HK-2 (cell line): ENCODE measurements around the gene FLT3LG.
"Not testable (repeated sequence)": the region's sequence is repeated elsewhere in the genome, so short reads cannot be mapped to it uniquely, and the experiment has no call there.

Source experiments
- DNase-seq: peaks from one replicate; pipeline ENCODE4 v3.0.0-alpha.2; 2018; ENCODE audit not compliant: unreplicated experiment

FLT3LG gene

GRCh38 chr19:49461656-49462055, 12.4 kb upstream of the FLT3LG start:
- DNase-seq = no peak

GRCh38 chr19:49462492-49462891, 11.5 kb upstream of the FLT3LG start:
- no peak for DNase-seq

GRCh38 chr19:49463960-49464740, 9.9 kb upstream of the FLT3LG start:
- DNase-seq = no peak

GRCh38 chr19:49465371-49465770, 8.6 kb upstream of the FLT3LG start:
- DNase-seq = no peak

GRCh38 chr19:49468199-49468598, 5.8 kb upstream of the FLT3LG start:
- DNase-seq = no peak

- DNase-seq = no peak
Measured at GRCh38 chr19:49468746-49469447, 5.1 kb upstream of the FLT3LG start.

GRCh38 chr19:49469828-49470614, 4.0 kb upstream of the FLT3LG start:
- DNase-seq = no peak

- no peak for DNase-seq
Measured at GRCh38 chr19:49470615-49470978, 3.4 kb upstream of the FLT3LG start.

GRCh38 chr19:49472936-49473335, 1.1 kb upstream of the FLT3LG start:
- DNase-seq = no peak

- DNase-seq = not testable (repeated sequence)
Measured at GRCh38 chr19:49473501-49473867, 531 bp upstream of the FLT3LG start.

- no peak for DNase-seq
Measured at GRCh38 chr19:49474542-49474924, 518 bp downstream of the FLT3LG start.

GRCh38 chr19:49475191-49475917, 1.3 kb downstream of the FLT3LG start:
- no peak for DNase-seq

GRCh38 chr19:49475995-49476880, 2.2 kb downstream of the FLT3LG start:
- no peak for DNase-seq

- DNase-seq = no peak
Measured at GRCh38 chr19:49479975-49480628, 6.1 kb downstream of the FLT3LG start.

- no peak for DNase-seq
Measured at GRCh38 chr19:49481020-49481683, 7.1 kb downstream of the FLT3LG start.

- DNase-seq = no peak
Measured at GRCh38 chr19:49486232-49486631, 12.2 kb downstream of the FLT3LG start.

GRCh38 chr19:49486710-49487276, 12.8 kb downstream of the FLT3LG start:
- DNase-seq = no peak

GRCh38 chr19:49487277-49488045, 13.4 kb downstream of the FLT3LG start, which contains the start of gene RPL13A:
Gene RPL13A (plus strand): TSS chr19:49487608. CDS start chr19:49487630, 22 bp downstream.
- DNase-seq = peak; percentile 100
